H9 (cell line): Measurements from ENCODE around the gene CCZ1. TPM values are rescaled to one million over a fixed set of nuclear protein-coding genes. Genes with fewer than 3 reads are reported as not detected.
"Not testable (repeated sequence)": the region's sequence is repeated elsewhere in the genome, so short reads cannot be mapped to it uniquely, and the experiment has no call there.

Experiments
- DNase-seq: peaks from one replicate; pipeline ENCODE4 v3.0.0-alpha.2; 2017
- H2AFZ ChIP-seq: one replicate; pipeline ENCODE4 v1.6.1; 2013; ENCODE audit warnings: mild to moderate bottlenecking, low read length, control low read depth, moderate library complexity
- H2AK5ac ChIP-seq: 2 replicates; pipeline ENCODE4 v1.6.1; 2013; ENCODE audit warnings: low read length, control low read depth, mixed read lengths; ENCODE audit not compliant: insufficient read length
- H2BK120ac ChIP-seq: one replicate; pipeline ENCODE4 v1.6.1; 2013; ENCODE audit warnings: low read depth, mild to moderate bottlenecking, low read length, control low read depth, inconsistent platforms; ENCODE audit not compliant: poor library complexity, severe bottlenecking
- H2BK12ac ChIP-seq: 2 replicates; pipeline ENCODE4 v1.6.1; 2013; ENCODE audit warnings: low read length, control low read depth, mixed read lengths, low read depth; ENCODE audit not compliant: insufficient read length
- H2BK15ac ChIP-seq: 2 replicates; pipeline ENCODE4 v1.6.1; 2013; ENCODE audit warnings: low read depth, low read length, control low read depth
- H2BK20ac ChIP-seq: one replicate; pipeline ENCODE4 v1.6.1; 2013; ENCODE audit warnings: low read depth, mild to moderate bottlenecking, low read length, control low read depth, inconsistent platforms; ENCODE audit not compliant: poor library complexity, severe bottlenecking
- H2BK5ac ChIP-seq: 2 replicates; pipeline ENCODE4 v1.6.1; 2013; ENCODE audit warnings: low read length, control low read depth, mixed read lengths; ENCODE audit not compliant: insufficient read length
- H3K14ac ChIP-seq: 2 replicates; pipeline ENCODE4 v1.6.1; 2013; ENCODE audit warnings: low read length, control low read depth; ENCODE audit not compliant: insufficient read depth
- H3K18ac ChIP-seq: 2 replicates; pipeline ENCODE4 v1.6.1; 2013; ENCODE audit warnings: low read depth, mild to moderate bottlenecking, mixed read lengths, low read length, control low read depth; ENCODE audit not compliant: insufficient read length
- H3K23ac ChIP-seq: 2 replicates; pipeline ENCODE4 v1.6.1; 2013; ENCODE audit warnings: low read length, control low read depth, mixed read lengths, low read depth; ENCODE audit not compliant: insufficient read length
- H3K23me2 ChIP-seq: 2 replicates; pipeline ENCODE4 v1.6.1; 2013; ENCODE audit warnings: low read depth, mild to moderate bottlenecking, mixed read lengths, low read length, control low read depth; ENCODE audit not compliant: insufficient read length, poor library complexity, severe bottlenecking
- H3K27ac ChIP-seq: 2 replicates; pipeline ENCODE4 v1.5.1; 2013; ENCODE audit warnings: low read length, control low read depth, mixed read lengths, low read depth; ENCODE audit not compliant: insufficient read length
- H3K27me3 ChIP-seq: 2 replicates; pipeline ENCODE4 v1.6.1; 2013; ENCODE audit warnings: low read length, control low read depth, inconsistent platforms; ENCODE audit not compliant: insufficient read depth
- H3K4ac ChIP-seq: 2 replicates; pipeline ENCODE4 v1.6.1; 2013; ENCODE audit warnings: low read depth, mild to moderate bottlenecking, control low read depth, inconsistent platforms, low read length, moderate library complexity
- H3K4me1 ChIP-seq: 2 replicates; pipeline ENCODE4 v1.6.1; 2013; ENCODE audit warnings: low read length, control low read depth, inconsistent platforms; ENCODE audit not compliant: insufficient read depth
- H3K4me2 ChIP-seq: 2 replicates; pipeline ENCODE4 v1.6.1; 2013; ENCODE audit warnings: low read length, control low read depth, mixed read lengths; ENCODE audit not compliant: insufficient read length, insufficient read depth
- H3K56ac ChIP-seq: 2 replicates; pipeline ENCODE4 v1.6.1; 2013; ENCODE audit warnings: low read depth, mild to moderate bottlenecking, mixed read lengths, low read length, control low read depth; ENCODE audit not compliant: insufficient read length
- H3K79me1 ChIP-seq: 2 replicates; pipeline ENCODE4 v1.6.1; 2013; ENCODE audit warnings: low read depth, mild to moderate bottlenecking, moderate library complexity, low read length, control low read depth, inconsistent platforms; ENCODE audit not compliant: insufficient read depth, poor library complexity, severe bottlenecking
- H3K79me2 ChIP-seq: 2 replicates; pipeline ENCODE4 v1.6.1; 2013; ENCODE audit warnings: low read length, control low read depth, inconsistent platforms; ENCODE audit not compliant: insufficient read depth
- H3K9ac ChIP-seq: 2 replicates; pipeline ENCODE4 v1.6.1; 2013; ENCODE audit warnings: low read length, control low read depth, mixed read lengths; ENCODE audit not compliant: insufficient read length; ENCODE audit errors: extremely low read depth
- H3K9me3 ChIP-seq: one replicate; pipeline ENCODE4 v1.6.1; 2013; ENCODE audit warnings: low read depth, low read length, inconsistent platforms; ENCODE audit not compliant: control insufficient read depth
- H3T11ph ChIP-seq: one replicate; pipeline ENCODE4 v1.6.1; 2013; ENCODE audit warnings: mild to moderate bottlenecking, low read length, control low read depth, inconsistent platforms
- H4K20me1 ChIP-seq: one replicate; pipeline ENCODE4 v1.6.1; 2013; ENCODE audit not compliant: control insufficient read depth, insufficient read length, insufficient read depth
- H4K5ac ChIP-seq: 2 replicates; pipeline ENCODE4 v1.6.1; 2013; ENCODE audit warnings: low read depth, mild to moderate bottlenecking, mixed read lengths, low read length, control low read depth; ENCODE audit not compliant: insufficient read length
- H4K8ac ChIP-seq: replicated peaks from 2 replicates; pipeline ENCODE4 v1.6.1; 2013; ENCODE audit warnings: low read length, control low read depth, mixed read lengths, low read depth; ENCODE audit not compliant: insufficient read length
- H4K91ac ChIP-seq: 2 replicates; pipeline ENCODE4 v1.6.1; 2013; ENCODE audit warnings: low read depth, mild to moderate bottlenecking, moderate library complexity, mixed read lengths, low read length, control low read depth; ENCODE audit not compliant: insufficient read length
- H3K27ac Mint-ChIP-seq, 3 experiments: 2 replicates in 2 of 3; 3 replicates in 1 of 3; pipeline ENCODE4 v1.8.0; 2020 to 2021; ENCODE audit warnings: mixed read lengths in 3 of 3, mild to moderate bottlenecking in 1 of 3, moderate library complexity in 1 of 3
- H3K27me3 Mint-ChIP-seq: 2 replicates; pipeline ENCODE4 v1.8.0; 2021; ENCODE audit warnings: low read depth, mild to moderate bottlenecking, moderate library complexity, mixed read lengths
- H3K36me3 Mint-ChIP-seq, 3 experiments: 2 replicates in 2 of 3; 3 replicates in 1 of 3; pipeline ENCODE4 v1.8.0; 2020 to 2021; ENCODE audit warnings: low read depth in 3 of 3, mixed read lengths in 3 of 3; ENCODE audit not compliant: insufficient read depth in 1 of 3
- H3K4me1 Mint-ChIP-seq, 2 experiments: 2 replicates each; pipeline ENCODE4 v1.8.0; 2020; ENCODE audit warnings: mixed read lengths in 2 of 2
- H3K4me3 Mint-ChIP-seq, 2 experiments: 2 replicates in 1 of 2; 3 replicates in 1 of 2; pipeline ENCODE4 v1.8.0; 2020 to 2021; ENCODE audit warnings: mild to moderate bottlenecking in 2 of 2, mixed read lengths in 2 of 2, moderate library complexity in 1 of 2
- H3K9me3 Mint-ChIP-seq, 2 experiments: 2 replicates in 1 of 2; 3 replicates in 1 of 2; pipeline ENCODE4 v1.8.0; 2020; ENCODE audit warnings: mild to moderate bottlenecking in 2 of 2, mixed read lengths in 2 of 2, moderate library complexity in 1 of 2
- WGBS: extraction: QIAGEN DNeasy Blood & Tissue Kit; methylation state at CpG from one replicate; pipeline ENCODE4 v1.1.7; 2013; ENCODE audit warnings: missing lambda C conversion rate, low lambda C conversion rate, mixed read lengths; ENCODE audit not compliant: insufficient read length; ENCODE audit errors: extremely low coverage; 5-methylcytosine and 5-hydroxymethylcytosine counted together
- total RNA-seq: library from RNA; stranded (reverse); gene quantifications from 2 replicates; pipeline ENCODE4 v1.2.1, GENCODE V29; 2021

The CCZ1 gene
- total RNA-seq, 1 experiment from 2014 or later: 139 TPM

- H3K27me3 Mint-ChIP-seq, H3K36me3 Mint-ChIP-seq, H3K79me1 ChIP-seq, H2AFZ ChIP-seq, H3K4me2 ChIP-seq, H3K79me2 ChIP-seq, H3K9me3 Mint-ChIP-seq, H3K27ac ChIP-seq, H2BK12ac ChIP-seq, H3T11ph ChIP-seq, H3K23me2 ChIP-seq, H2AK5ac ChIP-seq, H2BK120ac ChIP-seq, H2BK20ac ChIP-seq, H3K4ac ChIP-seq, H4K5ac ChIP-seq, H3K4me1 Mint-ChIP-seq, H4K91ac ChIP-seq, H2BK5ac ChIP-seq, H3K27ac Mint-ChIP-seq, H3K56ac ChIP-seq, H3K27me3 ChIP-seq, H2BK15ac ChIP-seq, H3K9ac ChIP-seq, H4K20me1 ChIP-seq, H4K8ac ChIP-seq, H3K9me3 ChIP-seq, H3K4me1 ChIP-seq, H3K4me3 Mint-ChIP-seq, H3K23ac ChIP-seq, H3K14ac ChIP-seq, H3K18ac ChIP-seq, DNase-seq: not testable (repeated sequence)
- WGBS: no CpG with 5 or more reads among the region's 2 CpGs
These were observed 25.6 kb downstream of the CCZ1 start for GRCh38 chr7:5924180-5924579.

GRCh38 chr7:5924630-5925029 is 26.1 kb downstream of the CCZ1 start:
- H4K20me1 ChIP-seq, H3K79me1 ChIP-seq: not testable (repeated sequence)

More at GRCh38 chr7:5924630-5925029, 26.1 kb downstream of the CCZ1 start:
- H3K36me3 Mint-ChIP-seq, H2BK15ac ChIP-seq, H3K4me1 Mint-ChIP-seq, H4K5ac ChIP-seq, H2AK5ac ChIP-seq, H3K27ac ChIP-seq, H2BK12ac ChIP-seq, H4K8ac ChIP-seq, H3K4me1 ChIP-seq, H3K9me3 ChIP-seq, H3K9me3 Mint-ChIP-seq, H3K56ac ChIP-seq, H3K23ac ChIP-seq, H2BK120ac ChIP-seq, H3K4me2 ChIP-seq, H3K4me3 Mint-ChIP-seq, H3K14ac ChIP-seq, DNase-seq, H3T11ph ChIP-seq, H3K9ac ChIP-seq, H3K79me2 ChIP-seq, H3K27me3 ChIP-seq, H3K27me3 Mint-ChIP-seq, H2AFZ ChIP-seq, H4K91ac ChIP-seq, H3K18ac ChIP-seq, H3K23me2 ChIP-seq, H3K27ac Mint-ChIP-seq, H2BK20ac ChIP-seq, H2BK5ac ChIP-seq, H3K4ac ChIP-seq: not testable (repeated sequence)
- no CpG with 5 or more reads among the region's 12 CpGs for WGBS
